RPMI8226 (cell line): ENCODE measurements around the gene CMC1.
"Not testable (repeated sequence)": the region's sequence is repeated elsewhere in the genome, so short reads cannot be mapped to it uniquely, and the experiment has no call there.

Experiments
- DNase-seq: peaks from one replicate; pipeline ENCODE4 v3.0.0-alpha.2; 2015

Gene CMC1, protein sequence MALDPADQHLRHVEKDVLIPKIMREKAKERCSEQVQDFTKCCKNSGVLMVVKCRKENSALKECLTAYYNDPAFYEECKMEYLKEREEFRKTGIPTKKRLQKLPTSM

DNA sequence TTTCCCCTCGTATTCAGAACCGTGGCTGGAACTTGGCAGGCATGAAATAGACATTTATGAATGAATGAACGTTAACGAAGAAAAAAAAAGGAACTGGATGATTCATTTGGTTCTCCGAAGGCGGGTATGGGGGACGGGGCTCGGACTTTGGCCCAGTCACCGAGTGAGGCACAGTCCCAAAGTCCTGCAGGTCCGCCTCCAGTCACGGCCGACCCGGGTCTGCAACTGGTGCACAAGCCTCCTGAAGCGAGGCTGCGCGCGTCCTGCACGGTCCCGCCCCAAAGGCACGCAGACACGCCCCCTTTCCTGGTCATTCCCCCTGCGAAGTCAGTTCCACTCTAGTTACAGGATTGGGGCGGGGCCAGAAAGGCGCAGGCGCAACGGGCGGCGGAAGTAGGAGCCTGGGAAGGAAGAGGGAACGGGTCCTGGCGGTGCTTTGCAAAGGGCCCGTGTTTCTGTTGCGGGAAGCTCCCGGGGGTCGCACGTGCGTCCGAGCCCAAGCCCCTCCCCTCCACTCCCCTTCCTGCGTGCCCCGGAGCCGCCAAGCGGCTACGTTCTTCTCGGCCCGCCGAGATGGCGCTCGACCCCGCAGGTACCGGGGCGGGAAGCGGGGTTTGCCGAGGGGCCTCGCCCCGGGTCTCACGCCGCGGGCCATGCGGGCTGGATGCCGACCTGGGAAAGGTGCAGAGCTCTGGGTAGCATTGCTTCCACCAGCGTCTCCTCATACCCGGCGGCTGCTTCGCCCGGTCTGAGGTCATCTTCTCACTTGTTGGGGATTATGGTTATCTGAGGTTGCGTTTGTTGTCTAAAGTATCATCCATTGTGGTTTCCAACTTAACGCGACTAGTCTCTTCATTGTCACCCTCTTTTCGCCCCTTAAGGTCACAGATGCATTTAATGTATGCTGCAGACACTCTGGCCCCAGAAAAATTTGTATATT lies at the start of gene CMC1:
Gene CMC1, plus strand, starts transcription at position 399 of the 940 bp plus-strand sequence. Its CDS starts 175 bp downstream, at position 574.
- DNase-seq: peak; percentile 93

DNA sequence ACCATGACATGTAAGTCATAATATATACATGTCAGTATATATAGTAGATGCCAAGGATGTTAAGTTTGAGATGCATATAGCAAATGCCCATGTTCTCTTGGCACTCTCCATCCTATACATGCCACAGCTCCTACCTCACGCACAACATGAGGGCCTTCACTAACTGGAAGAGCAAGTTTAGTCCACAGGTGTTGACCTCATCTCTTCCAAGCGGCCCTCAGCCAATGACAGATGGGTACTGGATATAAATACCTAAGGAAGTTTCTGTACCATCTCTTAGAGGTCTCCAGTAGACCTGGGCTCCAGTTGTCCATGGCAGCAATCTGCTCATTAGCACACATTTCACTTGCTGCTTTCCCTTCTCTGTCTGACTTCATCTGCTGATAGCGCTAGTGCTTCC lies 43.3 kb upstream of the CMC1 start:
- DNase-seq: no peak

DNA sequence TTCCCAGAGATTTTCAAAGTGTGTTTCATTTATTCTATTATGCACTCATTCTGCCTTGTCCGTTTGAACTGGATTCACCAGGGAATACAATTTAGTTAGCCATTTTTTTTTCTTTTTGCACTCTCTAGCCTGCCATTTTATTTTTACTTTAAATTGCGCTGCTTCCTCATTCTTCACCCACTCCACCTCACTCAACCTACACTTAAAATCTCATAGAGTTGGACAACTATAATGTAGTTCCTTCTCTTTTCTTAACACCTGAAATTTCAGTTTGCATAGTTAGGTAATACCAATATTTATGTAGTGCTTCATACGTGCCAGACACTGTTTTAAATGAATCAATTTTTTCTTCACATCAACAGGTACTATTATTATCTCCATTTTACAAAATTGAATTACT lies 42.4 kb upstream of the CMC1 start:
- DNase-seq: no peak

DNA sequence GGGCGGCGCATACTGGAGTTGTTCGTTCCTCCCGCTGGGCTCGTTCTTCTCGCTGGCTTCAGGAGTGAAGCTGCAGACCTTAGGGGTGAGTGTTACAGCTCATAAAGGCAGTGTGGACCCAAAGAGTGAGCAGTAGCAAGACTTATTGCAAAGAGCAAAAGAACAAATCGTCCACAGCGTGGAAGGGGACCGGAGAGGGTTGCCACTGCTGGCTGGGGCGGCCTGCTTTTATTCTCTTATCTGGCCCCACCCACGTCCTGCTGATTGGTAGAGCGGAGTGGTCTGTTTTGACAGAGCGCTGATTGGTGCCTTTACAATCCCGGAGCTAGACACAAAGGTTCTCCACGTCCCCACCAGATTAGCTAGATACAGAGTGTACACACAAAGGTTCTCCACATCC lies 41.8 kb upstream of the CMC1 start:
- not testable (repeated sequence) for DNase-seq

DNA sequence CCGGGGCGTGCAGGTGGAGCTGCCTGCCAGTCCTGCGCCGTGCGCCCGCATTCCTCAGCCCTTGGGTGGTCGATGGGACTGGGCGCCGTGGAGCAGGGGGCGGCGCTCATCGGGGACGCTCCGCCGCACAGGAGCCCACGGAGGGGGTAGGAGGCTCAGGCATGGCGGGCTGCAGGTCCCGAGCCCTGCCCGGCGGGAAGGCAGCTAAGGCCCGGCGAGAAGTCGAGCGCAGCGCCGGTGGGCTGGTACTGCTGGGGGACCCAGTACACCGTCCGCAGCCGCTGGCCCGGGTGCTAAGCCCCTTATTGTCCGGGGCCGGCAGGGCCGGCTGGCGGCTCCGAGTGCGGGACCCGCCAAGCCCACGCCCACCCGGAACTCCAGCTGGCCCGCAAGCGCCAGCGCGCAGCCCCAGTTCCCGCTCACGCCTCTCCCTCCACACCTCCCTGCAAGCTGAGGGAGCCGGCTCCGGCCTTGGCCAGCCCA lies 41.0 kb upstream of the CMC1 start:
- not testable (repeated sequence) for DNase-seq

DNA sequence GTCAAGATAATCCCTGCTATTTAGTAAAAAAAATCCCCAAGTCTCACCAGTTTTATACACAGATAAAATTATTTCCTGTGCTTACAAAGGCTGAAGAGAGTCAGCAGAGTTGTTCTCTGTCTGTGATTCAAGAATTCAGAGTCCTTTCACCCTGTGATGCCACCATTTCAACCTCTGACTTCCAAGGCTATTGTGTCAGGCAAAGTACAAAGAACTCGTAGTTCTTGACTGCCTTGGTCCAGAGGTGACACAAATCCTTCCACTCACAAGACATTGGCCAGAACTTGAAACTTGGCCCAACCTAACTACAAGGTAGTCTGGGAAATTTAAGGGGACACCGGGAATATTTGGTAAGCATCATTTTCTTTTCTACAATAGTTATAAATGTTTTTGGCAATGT lies 34.9 kb upstream of the CMC1 start:
- DNase-seq: no peak

DNA sequence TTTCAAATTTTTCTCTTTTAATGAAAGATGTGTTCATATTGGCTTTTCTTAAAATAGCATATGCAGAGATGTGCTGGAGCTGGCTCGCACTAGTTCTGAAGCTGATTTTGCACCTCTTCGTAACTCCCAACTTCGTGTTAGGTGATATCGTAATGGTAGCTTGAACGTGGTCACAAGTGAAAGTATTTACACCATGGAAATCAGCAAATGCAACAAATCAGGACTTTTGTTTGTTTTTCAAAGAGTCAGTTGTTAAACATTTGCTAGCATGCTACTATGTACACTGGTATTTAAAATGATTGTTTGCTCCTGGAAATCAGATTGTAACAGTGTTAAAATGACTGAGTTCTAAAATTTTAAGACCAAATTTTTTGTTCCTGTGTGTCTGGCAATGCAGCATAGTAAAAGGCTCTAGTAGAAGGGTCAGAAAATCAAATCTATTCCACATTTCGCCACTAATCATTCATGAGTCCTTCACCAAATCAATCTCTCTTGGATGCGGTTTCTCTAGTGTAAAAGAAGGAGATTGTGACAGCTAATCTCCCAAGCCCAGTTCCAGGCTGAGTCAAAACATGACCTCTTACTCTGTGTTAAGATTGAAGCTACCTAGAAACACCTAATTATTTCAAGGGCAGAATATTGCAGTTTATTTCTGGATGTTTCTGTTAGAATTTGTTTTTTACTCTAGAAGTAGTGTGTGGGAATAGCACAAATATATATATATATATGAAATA lies 34.3 kb upstream of the CMC1 start:
- no peak for DNase-seq

DNA sequence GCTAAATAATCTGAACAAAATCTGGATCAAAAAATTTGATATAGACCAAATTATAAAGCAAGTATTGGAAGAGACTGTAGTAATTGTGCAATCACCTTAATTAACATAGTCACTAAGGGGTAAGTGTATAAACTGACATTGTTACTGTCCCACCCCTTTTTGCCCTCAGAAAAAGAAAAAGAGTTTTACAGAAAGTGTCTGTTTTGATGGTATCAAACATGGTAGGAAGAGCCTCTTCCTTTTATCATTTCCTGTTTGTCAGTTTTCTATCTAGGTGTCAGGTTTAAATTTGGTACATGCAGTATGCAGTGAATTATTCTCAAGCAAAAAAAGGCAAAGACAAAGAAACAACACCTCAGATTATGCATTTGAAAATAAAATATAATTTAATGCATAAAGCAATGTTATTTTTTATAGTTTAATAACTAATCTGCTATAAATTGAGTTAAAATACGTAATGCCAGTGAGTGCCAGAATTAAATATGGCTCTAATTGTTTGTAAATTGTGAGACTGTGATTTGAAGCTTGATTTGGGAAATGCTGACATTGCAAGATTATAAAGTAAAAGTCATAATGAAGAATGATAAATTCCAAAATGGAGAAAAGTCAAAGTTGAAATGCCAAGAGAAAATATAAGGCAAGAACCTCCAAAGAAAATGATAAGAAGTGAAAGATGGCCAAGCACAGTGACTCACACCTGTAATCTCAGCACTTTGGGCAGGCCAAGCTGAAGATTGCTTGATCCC lies 30.3 kb upstream of the CMC1 start:
- DNase-seq: no peak

DNA sequence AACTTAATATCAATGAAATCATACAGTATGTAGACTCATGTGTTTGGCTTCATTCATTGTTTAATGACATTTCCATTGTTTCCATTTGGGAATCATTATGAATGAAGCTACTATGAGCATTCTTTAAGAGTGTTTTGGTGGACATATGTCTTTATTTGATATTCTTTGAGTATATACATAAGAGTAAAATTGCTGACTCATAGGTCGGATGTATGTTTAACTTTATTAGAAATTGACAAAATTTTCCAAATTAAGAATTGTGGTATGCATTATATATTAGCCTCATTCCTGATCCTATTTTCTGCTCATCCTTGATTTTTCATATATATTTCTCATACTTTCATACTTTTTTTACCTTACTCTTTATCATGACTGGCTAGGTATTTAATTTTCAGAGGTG lies 28.7 kb upstream of the CMC1 start:
- no peak for DNase-seq

DNA sequence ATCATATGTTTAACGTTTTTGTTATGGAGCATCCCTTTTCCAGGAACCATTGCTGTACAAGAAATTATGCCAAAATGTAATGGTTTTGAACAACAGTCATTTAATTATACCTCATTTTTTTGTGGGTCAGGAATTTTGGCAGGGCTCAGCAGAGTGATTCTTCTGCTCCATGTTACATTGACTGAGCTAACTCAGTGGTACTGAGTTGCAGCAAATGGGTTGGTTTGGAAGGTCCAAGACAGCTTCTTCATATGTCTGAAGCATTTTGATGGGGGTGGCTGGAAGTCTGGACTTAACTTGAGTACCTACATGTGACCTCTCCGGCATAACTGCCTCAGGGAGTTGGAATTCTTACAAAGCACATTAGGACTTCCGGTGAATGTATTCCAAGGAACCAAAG lies 26.0 kb upstream of the CMC1 start:
- DNase-seq: no peak

DNA sequence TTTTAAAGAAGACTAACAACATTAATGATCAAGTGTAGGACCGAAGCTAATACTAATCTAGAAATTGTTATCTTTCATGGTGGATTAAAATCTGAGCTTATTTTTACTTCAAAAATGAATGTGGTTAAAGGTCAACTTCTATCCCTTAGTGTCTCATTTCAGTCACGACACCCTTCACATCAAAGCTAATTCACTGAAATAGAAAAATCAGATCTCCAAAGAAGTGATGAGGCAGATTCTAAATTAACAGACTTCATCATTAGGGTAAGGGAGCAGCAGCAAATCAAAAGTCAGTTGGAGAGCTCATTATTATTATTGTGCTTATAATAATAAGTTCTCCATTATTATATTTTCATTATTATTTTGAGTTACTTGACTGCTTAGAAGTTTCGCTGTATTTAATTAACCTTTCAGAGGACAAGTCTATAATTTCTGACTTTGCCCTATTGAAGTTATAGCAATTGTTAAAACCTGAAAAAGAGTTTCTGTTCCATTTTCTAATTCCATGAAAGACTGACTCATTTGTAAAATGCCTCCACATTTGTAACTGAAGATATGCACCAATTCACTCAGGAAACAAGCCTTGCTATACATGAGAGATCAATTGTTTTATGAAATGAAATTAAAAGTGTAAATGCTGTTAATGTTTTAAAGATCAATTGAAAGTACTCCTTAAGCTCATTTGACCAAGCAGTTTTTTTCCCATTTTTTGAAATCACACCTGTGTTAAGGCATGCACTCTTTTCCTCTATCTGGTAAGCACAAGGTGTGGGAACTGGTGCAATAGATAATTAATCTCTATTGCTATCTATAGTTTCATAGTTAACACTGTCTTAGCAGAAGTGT lies 23.1 kb upstream of the CMC1 start:
- DNase-seq: no peak

DNA sequence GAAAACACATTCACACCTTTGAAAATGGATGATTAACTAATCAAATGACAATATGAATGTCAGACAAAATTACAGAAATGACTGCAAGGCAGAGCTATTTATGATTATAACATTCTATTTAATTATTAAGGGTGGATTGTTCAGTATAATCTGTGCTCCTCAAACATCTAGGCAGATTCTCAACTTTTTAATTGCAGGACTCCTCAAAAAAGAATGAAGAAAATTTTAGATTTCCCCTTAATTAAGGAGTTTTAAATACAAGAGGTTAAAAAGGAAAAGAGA lies 22.6 kb upstream of the CMC1 start:
- no peak for DNase-seq

DNA sequence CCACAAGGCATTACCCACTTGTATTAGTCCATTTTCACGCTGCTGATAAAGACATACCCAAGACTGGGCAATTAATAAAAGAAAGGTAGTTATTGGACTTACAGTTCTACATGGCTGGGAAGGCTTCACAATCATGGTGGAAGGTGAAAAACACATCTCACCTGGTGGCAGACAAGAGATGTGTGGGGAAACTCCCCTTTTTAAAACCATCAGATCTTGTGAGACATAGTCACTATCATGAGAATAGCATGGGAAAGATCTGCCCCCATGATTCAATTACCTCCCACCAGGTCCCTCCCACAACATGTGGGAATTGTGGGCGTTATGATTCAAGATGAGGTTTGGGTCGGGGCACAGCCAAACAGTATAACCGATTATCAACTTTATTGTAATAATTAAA lies 17.0 kb upstream of the CMC1 start:
- no peak for DNase-seq

DNA sequence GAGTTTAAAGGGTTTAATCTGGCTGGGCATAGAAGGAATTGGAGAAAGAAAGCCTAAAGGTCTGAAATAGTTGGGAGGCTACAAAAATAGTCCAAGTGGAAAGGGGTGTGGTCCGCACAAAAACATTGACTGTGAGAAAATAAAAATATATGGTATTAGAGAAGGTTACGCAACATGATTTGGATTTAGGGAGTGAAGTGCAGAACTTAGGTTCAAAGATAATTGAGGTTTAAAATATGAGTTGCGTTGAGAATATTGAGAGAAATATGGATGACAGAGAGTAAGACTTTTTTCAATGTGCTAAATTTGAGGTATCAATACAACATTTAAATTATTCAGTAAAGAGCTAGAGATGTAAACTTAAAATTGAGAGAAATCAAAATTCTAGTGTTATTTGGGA lies 15.4 kb upstream of the CMC1 start:
- DNase-seq: no peak

DNA sequence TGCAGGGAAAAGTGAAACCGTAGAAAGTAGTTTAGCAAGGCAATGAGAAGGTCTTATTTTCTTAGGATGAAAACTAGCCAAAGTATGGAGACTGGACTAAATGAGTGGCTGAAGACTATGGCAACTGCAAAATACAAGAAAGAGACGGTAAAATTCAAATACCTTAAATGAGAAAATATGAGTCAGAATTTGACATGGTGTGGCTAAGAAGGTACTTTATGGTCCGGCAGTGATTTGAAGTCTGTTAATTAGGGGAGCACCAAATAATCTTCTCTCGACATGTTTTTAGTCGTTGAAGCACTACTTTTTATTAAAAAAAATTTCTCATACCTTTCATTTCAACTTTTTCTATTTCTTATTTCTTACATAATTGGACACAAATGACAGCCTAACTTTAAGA lies 12.8 kb upstream of the CMC1 start:
- DNase-seq: no peak

DNA sequence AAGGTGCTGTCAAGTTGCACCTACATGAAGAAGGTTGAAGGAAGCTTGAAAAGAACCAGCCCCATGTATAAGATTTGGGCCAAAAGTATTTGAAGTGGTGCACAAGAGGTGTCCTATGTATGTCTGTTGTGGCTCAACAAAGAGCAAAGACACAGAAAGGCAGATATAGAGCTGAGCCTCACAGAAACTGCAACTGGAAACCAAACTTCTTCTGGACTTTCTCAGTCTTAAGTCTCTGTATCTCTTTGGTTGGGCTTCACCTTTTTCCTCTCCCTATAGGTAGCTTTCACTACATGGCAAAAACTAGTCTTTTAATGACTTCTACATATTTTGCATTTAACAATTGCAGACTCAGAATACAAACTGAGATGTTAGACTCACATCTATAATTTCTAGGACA lies 8.8 kb upstream of the CMC1 start:
- no peak for DNase-seq

DNA sequence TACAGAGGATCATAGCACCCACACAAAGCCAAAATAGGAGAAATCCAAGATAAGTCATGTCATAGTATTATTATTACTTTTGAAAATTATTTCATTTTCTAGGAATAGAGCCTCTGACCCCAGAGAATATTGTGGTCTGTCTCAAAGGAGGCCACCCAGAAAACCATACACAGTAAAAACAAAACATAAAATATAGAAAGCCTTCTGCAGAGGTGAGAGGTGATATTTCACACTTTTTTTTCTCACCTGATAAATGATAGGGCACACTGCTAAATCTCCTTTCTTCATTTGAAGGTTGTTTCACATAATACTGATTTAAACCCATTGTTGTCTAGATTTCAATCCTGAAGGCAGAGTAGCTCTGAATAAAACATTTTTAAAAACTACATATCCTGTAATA lies 7.0 kb upstream of the CMC1 start:
- DNase-seq: no peak

DNA sequence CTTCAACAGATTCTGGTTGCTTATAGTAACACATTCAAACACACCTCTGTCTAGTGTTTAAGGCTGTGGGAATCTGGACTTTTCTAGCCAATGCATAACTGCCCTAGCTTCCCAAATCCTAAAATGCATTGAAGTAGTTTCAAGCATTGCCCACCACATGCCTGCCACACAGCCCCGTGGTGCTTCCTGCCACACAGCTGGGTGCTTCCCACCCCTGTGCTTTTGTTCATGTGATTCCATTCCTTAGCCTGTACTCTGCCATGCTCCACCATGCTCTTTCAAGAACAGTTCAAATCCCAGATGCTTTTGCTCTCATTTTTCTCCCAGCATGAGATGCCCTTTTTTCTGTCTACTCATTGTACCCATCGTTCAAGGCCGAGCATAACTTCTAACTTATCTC lies 2.3 kb upstream of the CMC1 start:
- DNase-seq: no peak

DNA sequence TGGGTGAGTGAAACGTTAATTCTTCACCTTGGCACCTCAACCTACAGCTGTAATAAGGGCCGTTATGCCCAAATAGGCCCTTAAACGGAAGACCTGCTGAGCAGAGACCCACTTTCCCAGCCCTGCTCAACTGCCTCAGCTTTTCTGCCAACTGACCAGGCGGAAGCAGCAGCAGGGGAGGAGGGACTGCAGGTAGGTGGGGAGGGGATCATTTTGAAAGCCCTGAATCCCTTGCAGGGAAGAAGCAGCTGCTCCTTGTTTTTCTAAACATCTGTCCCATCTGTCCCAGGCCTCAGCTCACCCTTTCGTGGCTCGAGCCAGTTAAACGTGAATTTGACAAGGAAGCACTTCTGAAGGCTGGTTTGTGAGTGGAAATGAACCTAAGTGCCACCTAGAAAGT lies 978 bp upstream of the CMC1 start:
- DNase-seq: no peak

DNA sequence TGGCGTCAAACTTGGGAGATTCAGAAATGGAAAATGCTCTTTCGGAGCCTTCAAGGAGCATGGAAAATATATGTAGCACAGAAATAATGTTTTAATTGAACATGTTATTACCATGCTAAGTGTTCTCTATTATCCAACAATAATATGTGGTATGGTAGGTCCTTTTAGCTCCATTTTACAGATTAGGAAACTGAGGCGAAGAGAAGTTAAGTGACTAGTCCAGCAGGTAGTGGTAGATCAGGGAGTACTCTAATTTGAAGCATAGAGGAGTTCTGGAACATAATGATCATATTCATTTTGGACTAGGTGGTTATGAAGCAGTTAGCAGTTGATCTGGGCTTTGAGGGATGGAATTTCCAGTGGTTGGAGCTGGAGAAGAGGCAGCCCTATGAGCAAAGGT lies 1.1 kb downstream of the CMC1 start:
- no peak for DNase-seq

DNA sequence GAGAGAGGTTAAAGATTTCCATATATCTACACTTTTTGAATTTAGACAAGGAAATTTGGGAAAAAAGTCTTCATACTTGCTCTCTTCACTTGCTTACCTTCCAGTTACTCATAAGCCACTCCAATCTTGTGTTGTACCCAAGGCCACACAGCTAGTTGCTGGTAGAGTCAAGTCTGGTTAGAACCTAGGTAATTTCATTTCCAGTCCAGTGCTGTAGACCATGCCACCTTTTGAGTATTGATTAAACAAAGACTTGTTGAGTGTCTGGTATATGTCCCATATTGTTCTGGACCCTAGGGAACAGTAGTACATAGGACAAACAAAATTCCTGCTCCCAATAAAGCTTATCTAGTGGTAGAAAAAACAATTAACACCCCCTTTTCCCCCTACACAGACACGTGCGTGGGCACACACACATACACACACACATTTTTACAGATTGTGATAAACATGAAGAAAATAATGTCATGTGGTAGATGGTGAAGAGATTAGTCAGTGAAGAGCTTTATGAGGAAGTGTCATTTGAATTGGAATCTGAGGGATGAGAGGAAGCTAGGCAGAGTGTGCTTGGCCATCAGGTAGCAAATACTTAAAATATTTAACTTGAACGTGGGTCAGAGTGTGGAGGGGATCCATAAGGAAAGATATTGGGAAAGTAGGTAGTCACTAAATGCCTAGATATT lies 2.1 kb downstream of the CMC1 start:
- no peak for DNase-seq

DNA sequence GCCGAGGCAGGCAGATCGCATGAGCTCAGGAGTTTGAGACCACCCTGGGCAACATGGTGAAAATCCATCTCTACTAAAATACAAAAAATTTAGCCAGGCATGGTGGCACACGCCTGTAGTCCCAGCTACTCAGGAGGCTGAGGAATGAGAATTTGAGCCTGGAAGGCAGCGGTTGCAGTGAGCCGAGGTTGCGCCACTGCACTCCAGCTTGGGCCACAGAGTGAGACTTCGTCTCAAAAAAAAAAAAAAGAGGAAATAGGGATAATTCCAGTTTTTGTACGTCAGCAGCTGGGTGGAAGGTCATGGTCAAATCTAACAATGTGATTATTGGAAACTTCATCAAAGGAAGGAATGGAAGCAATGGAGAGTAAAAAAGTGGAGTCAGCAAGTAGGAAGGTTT lies 3.1 kb downstream of the CMC1 start:
- DNase-seq: no peak
